ENCODE results near the gene GAK. TPM values are rescaled to one million over a fixed set of nuclear protein-coding genes. Genes with fewer than 3 reads are reported as not detected.

Gene GAK
- total RNA-seq, 1 experiment from 2014 or later = 67.2 TPM

GRCh38 chr4:965048-965765 is 33.1 kb upstream of the GAK start:
- no peak for DNase-seq (ENCODE audit: extremely low read depth, low read depth)

- DNase-seq (ENCODE audit: extremely low read depth, low read depth) = no peak
Measured at GRCh38 chr4:964346-965025, 32.4 kb upstream of the GAK start.

DNA sequence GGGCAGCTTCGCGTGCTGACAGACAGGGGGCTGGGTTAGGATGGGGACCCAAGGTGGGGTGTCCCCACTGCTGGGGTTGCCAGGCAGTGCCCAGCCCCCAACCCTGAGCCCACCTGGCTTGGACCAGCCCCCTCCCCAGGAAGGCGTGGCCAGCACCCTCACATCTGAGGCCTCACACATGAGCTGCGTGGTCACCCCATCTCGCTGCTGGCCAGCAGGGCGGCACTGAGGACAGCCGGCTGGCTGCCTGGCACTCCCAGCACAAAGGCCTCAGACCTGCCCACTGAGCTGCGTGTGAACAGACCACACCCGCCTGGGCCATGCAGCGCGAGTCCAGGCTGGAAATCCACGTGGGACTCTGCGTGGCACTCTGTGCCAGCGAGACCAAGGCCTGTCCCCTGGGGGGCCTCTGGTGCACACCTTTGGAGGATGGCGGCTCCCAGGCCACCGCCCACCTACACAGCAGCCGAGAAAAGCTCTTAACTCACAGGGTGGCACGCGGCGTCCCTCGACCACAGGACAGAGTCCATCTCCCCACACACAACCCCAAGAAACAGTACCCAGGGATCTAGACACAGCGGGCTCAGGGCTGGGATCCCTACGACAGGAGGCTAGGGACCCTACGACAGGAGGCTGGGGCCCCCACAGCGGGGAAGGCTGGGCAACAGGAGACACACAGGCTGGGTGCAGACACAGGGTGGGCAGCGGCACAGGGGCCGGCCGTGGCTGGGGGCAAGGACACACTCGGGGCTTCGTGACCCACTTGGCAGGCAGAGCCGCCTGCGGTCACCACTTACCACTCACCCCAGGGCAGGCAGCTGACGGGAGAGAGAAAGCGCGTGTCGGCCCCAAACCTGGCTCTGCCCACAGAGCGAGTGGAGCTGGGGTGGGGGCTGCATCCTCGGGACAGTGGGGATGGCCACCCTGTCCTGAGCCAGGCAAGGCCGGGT is 31.4 kb upstream of the GAK start:
- DNase-seq (ENCODE audit: extremely low read depth, low read depth) = no peak

GRCh38 chr4:962231-963208 is 30.4 kb upstream of the GAK start:
- DNase-seq (ENCODE audit: extremely low read depth, low read depth) = no peak

DNA sequence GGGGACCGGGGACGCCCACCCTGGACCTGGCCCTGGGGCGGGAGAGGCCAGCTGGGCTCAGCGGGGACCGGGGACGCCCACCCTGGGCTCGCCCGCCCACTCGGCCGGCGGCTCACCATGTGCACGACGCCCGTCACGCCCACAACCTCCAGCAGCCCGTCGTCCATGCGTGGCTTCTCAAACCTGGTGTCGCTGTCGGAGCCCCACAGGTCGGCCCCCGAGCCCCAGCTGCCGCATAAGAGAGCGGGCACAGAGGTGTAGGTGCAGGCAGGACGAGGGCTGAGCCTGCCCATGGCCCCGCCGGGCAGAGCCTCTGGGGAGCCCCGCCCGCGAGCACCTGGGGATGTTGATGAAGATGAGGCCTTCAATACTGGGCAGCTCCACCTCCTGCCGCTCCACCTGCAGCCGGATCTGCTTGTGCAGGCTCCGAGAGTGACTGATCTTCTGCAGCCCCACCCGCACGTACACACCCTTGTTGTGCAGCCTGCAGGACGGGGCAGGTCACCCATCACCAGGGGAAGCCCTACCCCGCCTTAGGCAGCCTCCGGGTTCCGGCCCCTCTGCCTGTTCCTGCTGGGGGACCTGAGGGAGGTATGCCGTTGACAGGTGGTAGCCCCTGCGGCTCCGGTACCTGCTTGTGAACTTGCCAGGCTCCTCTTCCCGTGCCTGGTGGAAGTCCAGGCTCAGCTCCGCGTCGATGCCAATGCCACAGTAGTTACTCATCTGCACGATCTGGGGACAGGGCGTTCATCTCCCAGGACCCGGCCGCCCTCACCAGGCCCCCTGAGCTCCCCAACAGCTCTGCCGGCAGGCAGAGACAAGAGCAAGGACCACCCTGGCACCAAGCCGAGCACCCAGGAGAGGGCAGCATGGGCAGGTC is 29.5 kb upstream of the GAK start:
- DNase-seq (ENCODE audit: extremely low read depth, low read depth) = no peak

DNA sequence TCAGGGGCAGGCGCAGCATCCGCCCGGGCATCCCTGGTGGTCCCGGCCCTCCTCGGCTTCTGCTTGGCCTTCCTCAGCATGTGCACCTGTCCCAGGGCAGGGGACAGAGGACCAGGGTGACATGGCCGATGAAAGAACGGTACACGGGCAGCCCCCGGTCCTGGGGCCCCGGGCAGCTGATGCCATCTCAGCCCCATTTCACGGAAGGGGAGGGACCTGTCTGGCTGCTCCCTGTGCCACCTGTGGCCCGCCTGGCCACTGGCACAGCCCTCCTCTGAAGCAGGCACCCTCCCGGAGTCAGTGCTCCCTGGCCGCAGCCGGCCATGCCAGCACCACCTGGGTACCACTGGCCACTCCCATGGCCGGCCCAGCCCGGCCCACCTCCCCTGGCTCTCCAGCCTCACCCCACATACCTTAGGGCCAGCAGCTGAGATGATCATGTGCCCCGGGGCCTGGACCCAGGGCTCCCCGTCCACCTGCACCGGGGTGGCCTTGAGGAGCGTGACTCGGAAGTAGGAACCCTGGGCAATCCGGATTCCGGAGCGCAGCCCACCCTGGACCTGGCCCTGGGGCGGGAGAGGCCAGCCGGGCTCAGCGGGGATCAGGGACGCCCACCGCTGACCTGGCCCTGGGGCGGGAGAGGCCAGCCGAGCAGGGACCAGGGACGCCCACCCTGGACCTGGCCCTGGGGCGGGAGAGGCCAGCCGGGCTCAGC is 28.7 kb upstream of the GAK start:
- no peak for DNase-seq (ENCODE audit: extremely low read depth, low read depth)

DNA sequence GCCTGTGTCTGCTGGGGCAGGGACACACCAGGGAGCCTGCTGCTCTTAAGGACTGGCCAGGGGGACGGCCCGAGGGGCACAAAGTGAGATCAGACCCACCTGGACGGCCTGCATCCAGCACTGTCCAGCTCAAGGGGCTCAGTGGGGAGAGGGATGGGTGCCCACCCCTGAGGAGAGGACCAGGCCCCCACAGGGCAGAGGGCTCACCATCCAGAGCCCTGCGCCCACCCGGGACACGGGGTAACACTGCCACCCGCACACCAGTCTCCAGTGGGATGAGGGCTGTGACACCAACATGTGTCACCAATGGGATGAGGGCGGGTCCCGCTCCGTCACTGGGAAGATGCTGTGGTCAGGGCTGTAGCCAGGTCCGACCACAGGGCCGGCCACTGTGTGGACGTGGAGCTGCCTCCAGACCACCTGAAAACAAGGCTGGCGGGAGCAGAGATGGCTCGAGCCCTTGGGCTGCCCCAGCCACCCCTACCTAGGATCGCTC is 28.1 kb upstream of the GAK start:
- no peak for DNase-seq (ENCODE audit: extremely low read depth, low read depth)

DNA sequence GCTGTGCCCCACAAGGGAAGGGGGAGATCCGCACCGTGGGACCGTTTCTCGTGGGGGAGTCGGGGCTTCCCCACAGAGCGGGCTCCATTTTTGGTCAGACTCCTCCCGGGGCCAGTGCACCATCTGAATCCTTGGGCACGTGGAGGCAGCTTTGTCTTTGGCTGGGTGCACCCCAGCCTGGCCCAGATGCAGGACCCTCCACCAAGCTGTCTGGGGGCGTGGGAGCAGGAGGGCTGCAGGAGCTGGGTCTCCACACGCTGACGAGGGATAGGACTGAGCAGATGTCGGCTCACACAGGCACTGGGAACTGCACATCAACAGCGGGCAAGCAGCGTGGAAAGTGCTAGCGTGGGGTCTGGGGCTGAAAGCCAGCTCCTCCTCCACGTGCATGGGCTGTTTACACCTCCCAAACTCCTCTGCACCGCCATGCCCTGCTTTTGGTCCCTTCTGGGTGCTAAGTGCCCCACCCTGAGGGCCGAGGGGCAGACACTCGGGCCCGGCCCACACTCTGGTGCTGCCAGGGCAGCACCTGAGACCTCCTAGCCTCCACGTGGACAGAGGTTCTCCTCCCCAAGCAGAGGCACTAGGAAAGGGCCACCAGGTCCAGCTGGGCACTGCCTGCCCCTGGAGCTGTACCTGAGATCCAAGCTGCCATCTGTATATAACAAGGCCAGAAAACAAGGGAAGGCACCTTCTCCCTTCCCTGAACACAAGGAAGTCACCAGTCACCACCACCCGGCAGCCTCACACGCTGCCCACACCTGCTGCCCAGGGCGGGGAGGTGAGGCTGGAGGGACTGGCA is 27.4 kb upstream of the GAK start:
- DNase-seq (ENCODE audit: extremely low read depth, low read depth) = no peak

DNA sequence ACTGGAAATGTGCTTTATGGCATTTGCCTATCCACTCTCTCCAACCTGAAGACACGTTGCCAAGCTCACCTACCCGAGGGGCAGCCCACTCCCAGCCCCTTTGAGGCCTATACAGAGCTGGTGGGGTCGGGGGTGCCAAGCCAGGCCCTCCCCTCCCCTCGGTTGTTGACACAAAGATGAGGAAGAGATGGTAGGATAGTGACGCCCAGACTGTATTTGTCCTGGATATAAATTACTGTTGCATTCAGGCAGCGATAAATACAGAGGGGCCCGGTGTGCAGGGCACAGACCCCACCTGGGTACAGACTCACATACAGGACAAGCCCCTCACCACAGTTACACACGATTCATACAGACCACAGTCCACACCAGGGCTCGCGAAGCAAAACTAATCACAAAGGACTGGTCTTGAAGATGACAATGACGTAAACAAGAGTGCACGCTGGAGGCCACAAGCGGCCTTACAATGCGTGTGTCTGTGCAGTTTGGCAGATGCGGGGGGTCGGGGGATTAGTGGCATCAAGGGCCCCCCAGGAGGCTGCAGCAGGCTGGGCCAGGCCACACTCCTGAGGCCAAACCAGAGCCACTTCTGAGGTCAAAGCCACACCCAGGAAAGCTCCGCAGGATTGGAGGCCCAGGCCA is 26.7 kb upstream of the GAK start:
- DNase-seq (ENCODE audit: extremely low read depth, low read depth) = no peak

DNA sequence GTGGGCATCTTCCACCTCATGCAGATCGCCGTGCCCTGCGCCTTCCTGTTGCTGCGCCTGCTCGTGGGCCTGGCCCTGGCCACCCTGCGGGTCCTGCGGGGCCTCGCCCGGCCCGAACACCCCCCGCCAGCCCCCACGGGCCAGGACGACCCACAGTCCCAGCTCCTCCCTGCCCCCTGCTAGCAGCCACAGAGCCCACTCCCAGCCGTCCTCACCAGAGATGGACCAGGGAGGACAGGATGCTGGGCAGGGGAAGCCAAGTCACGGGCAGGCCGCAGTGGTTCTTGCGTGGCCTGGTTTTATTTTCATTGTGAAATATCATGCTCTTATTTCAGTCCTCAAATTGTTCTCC is 26.2 kb upstream of the GAK start:
- no peak for DNase-seq (ENCODE audit: extremely low read depth, low read depth)

DNA sequence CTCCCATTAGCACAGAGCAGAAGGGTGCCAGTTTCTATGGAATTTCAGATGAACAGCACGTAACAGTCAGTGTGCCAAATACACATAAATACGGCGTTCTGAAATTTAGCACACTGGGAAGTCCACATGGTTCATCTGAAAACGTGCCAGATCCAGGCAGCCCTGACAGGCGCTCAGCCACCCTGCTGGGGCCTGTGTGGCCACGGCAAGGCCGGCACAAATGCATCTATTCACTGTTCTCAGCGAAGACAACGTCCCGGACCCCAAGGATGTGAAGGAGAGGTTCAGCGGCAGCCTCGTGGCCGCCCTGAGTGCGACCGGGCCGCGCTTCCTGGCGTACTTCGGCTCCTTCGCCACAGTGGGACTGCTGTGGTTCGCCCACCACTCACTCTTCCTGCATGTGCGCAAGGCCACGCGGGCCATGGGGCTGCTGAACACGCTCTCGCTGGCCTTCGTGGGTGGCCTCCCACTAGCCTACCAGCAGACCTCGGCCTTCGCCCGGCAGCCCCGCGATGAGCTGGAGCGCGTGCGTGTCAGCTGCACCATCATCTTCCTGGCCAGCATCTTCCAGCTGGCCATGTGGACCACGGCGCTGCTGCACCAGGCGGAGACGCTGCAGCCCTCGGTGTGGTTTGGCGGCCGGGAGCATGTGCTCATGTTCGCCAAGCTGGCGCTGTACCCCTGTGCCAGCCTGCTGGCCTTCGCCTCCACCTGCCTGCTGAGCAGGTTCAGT is 25.6 kb upstream of the GAK start:
- no peak for DNase-seq (ENCODE audit: extremely low read depth, low read depth)

- no peak for DNase-seq (ENCODE audit: extremely low read depth, low read depth)
Measured at GRCh38 chr4:957231-957580, 25.1 kb upstream of the GAK start.

GRCh38 chr4:956531-957230 is 24.6 kb upstream of the GAK start:
- no peak for DNase-seq (ENCODE audit: extremely low read depth, low read depth)

DNA sequence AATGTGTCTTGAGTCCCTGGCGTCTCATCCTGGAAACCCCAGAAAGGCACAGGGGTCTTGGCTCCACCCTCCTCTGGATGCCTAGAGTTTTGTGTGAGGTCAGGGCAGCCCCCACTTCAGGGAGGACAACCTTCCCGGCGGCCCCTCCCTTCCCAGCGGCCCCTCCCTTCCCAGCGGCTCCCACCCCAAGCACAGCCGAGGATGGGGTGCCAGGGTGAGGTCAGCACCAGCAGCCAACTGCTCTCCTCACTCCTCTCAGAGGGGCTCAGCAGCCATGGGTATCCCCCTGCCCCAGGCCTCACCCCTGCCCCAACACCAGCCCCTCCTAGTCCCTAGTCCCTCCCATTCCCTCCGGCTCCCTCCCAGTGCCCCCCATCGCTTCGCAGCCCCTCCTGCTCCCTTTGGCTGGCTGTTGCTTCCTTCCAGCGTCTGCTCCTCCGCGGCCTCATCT is 23.8 kb upstream of the GAK start:
- DNase-seq (ENCODE audit: extremely low read depth, low read depth) = no peak

DNA sequence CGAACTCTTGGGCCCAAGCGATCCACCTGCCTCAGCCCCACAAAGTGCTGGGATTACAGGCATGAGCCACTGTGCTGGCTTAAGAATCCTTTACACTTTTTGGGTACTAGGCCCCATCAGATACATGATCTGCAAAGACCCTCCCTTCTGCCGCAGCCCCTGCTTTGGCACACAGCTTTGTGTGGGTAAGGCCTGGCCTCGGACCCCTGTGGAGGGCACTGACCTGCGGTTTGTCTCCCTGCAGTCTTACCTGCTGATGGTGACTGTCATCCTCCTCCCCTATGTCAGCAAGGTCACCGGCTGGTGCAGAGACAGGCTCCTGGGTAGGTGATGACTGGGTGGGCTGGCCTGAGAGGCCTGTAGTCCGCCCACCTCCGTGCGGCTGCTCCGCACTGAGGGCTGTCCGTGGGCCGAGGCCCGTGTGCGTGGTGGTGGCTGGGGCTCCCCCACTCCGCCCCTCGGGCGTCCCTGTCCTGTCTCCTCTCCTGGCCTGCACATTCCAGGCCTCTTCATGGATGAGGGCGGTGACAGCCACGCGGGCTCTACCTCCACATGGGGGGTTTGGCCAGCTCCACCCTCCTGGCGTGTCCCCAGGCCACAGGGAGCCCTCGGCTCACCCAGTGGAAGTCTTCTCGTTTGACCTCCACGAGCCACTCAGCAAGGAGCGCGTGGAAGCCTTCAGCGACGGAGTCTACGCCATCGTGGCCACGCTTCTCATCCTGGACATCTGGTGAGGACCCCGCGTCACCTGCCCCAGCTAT is 23.2 kb upstream of the GAK start:
- DNase-seq (ENCODE audit: extremely low read depth, low read depth) = no peak

All from NCI-H460 (cell line).